COLO668 (cell line): ENCODE measurements around the gene PEDS1.
"Not testable (repeated sequence)": the region's sequence is repeated elsewhere in the genome, so short reads cannot be mapped to it uniquely, and the experiment has no call there.

Experiments used
- DNase-seq: peaks from one replicate; lab custom pipeline; 2025; ENCODE audit not compliant: unreplicated experiment; lab: John Stamatoyannopoulos, UW

PEDS1 gene

DNA sequence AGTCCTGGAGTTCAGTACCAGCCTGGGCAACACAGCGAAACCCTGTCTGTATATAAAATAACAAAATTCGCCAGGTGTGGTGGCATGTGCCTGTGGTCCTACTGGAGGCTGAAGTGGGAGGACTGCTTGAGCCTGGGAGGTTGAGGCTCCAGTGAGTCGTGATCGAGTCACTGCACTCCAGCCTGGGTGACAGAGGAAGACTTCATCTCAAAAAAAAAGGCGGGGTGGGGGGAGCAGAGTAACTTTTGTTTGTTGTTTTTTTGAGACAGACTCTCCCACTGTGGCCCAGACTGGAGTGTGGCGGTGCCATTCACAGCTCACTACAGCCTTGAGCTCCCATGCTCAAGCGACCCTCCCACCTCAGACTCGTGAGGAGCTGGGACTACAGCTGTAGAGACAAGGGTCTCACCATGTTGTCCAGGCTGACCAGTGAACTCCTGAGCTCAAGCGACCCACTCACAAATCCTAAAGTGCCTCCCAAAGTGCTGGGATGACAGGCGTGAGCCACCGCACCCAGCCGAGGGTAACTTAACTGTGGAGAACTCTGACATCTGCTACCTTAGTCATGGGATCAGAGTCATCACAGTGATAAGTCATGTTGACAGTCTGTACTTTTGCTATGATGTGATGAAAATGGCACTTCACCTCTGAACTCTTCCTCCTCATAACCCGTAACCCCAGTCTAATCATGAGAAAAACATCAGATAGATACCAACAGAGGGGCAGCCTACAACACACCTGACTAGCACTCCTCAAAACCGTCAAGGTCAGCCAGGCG is 16.5 kb downstream of the PEDS1 start:
- DNase-seq: no peak

DNA sequence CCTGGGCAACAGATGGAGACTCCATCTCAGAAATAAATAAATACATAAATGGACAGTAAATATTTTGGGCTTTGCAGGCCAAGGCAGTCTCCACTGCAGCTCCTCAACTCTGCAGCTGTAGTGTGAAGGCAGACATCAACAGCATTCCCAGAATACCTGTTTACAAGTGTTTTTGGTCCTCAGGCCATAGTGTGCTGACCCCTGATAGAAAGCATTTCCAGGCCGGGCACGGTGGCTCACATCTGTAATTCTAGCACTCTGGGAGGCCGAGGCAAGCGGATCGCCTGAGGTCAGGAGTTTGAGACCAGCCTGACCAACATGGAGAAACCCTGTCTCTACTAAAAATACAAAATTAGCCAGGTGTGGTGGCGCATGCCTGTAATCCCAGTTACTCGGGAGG is 18.4 kb downstream of the PEDS1 start:
- DNase-seq: not testable (repeated sequence)

DNA sequence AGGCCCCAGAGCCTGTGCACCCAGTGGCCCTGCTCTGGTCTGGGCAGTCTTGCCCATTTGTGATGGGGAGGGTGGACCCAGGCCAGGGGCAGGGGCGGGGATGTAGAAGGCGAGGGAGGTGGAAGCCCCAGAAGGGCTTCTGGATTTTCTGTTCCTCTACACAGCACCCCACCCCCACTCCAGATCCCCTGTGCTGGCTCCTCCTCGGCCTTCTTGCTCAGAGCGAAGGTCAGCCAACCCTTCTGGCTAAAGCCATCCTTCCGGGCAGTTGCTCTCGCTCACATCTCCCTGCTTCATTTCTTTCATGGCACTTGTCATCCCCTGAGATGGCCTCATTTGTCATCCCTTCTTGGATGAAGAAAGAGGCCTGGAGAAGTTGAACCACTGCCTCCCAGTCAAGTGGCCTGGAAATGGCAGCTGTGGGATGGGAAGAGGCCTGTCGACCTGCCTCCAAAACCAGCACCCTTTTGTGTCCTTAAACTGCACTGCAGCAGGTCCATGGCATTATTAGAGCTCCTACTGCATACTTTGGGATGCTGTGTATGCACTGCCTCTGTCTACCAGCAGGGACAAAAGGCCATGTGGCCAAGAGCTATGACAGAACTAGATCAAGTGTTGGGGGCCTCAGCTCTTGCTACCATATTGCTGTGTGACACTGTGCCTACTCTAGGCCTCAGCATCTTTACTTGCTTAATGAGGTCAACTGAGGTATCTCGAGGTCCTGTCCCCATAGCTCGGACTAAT is 19.9 kb downstream of the PEDS1 start:
- no peak for DNase-seq

DNA sequence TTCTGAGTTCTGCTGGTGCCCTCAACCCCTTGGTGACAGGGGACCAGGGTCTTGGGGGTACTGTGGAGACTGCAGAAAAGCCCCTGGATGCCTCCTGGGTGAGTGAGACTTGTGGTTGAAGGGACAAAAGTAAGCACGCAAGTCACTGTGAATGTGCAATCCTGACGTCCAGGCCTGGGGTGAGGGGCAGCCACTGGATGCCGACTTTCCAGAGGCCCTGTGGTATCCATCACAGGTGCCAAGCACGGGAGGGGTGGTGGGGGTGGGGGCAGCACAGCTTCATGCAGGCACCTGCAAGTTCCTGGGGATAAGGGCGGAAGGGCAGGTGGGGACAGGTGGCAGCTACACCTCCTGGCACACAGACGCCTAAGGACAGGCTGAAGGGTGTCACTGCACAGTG is 20.5 kb downstream of the PEDS1 start:
- DNase-seq: peak; percentile 61

DNA sequence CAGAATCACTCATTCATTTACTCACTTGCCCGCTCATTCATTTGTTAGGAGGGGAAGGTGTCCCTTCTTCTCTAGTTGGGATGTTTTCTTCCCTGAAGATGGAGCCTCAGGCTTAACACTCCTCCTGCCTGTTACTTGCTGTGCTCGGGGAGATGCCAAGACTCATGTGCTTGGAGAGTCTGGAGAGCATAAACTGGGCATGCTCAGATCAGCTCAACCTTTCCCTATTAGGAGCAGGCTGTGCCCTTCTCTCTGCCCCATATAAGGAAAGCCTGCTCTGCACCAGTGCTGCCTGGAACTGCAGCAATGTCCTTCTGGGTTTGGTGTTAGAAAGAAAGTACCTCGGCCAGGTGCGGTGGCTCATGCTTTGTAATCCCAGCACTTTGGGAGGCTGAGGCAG is 22.5 kb downstream of the PEDS1 start:
- no peak for DNase-seq

DNA sequence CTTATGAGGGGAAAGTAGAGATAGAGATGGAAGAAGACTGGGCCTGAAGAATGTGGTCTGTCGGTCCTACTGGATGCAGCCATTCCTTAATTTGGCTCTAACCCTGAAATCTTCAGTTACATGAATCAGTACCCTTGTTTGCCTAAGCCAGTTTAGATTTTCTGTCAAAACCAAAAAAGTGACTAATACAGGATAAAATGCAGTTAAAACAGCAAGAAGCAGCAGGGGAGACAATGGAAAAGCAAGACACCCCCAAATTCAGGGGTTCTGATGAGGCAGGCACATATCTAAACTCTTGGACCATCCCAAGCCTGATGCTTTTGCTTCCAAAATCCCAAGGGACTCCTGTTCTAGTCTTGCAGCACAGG is 23.2 kb downstream of the PEDS1 start:
- no peak for DNase-seq

DNA sequence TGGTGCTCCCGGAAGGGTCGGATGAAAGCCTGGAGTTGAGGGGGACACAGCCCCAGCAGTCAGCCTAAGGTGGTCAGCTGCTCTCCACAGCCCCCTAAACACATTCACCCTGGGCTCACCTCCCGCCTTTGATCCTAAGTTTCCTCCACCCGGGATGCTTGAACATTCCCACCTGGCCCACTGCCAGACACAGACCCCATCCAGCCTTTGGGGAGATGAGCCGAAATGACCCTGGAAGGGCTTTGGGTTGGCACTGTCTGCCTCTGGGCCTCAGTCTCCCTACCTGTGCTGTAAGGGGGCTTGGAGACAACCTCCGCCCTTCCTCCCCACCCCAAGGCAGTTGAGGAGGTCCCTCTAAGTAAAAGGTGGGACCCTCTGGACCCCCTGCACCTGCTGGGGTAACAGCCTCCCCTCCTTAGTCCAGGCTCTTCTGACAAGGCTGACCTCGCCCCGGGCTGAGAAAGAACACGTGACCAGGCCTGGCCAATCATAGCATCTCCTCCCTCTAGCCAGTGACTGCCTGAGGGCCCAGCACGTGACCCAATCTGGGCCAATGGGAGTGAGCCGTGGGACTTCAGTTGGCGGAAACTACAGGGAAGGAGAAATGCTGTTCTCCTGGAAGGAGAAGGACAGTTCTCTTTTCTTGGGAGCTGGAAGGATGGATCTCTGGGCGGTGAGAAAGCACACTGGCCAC is 23.7 kb downstream of the PEDS1 start:
- DNase-seq: no peak

DNA sequence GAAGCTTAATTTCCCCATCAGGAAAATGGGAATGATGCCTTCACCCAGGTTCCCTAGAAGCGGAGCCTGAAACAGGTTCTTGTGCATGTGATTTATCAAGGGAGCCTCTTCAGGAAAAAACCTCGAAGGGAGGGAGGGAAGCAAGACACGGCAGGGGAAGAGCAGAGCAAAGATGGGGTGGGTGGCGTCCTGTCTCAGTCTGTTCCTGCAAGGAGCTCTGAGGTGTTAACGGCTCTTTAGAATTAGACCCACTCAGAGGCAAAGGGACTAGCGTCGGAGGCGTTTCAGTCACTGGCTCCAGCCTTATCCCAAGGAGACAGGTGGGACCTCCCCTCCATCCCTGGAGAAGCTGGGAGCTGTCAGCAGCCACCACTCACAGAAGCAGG is 25.0 kb downstream of the PEDS1 start:
- DNase-seq: no peak

DNA sequence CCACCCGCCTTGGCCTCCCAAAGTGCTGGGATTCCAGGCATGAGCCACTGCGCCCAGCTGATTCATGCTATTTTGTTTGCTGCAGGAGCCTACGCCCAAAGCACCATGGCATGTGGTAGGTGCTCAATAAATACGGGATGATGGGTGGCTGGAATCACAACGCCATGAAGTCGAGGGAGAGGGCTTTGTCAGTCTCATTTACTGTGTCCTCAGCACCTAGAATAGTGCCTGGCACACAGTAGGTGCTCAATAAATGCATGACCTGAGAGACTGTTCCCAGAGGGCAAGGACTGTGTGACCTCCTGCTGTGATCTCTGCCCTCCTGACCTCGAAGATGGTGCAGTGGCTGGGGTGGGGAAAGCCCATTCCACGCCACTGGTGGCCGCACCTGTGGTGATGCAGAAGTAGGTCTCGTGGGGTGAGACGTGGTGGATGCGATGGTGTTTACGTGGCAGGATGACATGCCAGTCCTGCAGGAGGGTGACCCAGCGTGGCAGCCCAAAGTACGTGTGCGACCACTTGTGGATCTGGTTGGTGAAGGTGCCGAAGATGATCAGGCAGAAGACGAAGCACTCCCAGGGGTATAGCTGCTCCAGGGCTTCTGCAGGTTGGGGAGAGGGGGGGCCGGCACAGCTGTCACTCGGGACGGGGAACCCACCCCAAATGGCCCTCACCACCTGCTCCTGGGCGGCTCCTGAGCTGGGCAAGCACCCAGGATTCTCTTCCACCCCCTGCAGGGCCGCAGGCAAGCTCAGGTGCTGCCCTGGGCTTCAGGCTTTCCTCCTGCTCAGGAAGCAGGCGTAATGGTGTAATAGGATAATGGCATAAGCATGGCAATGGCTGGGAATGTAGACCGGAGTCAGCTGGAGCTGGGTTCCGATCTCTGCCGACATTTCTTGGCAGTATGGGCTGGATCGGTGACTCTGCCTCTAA is 25.7 kb downstream of the PEDS1 start:
- DNase-seq: no peak

DNA sequence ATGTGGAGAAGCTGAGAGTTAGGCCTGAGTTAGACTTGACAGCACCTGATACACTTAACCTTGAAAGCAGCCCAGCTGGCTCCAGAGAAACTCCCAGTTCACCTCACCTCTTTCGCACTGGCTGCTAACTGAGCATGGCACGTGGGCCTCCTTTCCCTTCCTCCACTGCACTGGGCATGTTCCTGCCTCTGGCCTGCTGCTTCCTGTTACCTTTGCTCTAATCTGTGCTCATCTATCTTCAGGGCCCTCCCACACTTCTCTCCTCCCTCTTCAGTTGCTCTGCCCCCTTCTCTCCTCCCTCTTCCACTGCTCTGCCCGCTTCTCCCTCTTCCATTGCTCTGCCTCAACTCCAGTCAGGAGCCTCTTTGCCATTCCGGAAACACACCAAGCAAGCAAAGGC is 26.9 kb downstream of the PEDS1 start:
- no peak for DNase-seq

DNA sequence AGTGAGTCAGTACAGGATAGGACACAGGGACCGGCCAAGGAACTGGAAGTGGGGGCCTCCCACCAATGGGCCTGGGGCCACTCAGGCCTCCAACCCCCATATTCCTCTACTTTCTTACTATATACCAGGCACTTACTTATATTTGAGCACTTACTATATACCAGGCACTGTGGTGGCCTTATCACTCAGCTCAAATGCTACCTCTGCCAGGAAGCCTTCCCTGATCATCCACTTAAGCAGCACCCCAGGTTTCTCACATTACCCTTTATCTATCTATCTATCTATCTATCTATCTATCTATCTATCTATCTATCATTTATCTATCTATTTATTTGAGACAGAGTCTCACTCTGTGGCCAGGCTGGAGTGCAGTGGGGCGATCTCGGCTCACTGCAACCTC is 28.2 kb downstream of the PEDS1 start:
- DNase-seq: no peak

DNA sequence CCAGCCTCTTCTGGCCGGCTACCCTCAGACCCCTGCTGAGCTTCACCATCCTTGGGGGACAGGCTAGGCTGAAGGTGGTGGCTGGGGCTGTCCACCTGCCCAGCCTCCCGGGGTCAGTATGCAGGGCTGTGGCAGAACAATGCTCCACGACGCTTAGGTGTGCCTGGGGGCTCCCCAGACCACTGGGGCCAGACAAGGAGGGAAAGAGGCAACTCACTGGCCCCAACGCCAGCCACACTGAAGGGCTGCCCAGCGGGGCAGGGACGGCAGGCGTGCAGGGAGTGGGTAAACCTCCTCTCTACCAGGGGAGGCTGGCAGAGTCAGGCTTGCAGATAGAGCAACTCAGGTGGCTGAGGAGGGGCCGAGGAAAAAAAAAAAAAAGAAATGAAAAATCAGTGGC is 29.0 kb downstream of the PEDS1 start:
- DNase-seq: no peak

DNA sequence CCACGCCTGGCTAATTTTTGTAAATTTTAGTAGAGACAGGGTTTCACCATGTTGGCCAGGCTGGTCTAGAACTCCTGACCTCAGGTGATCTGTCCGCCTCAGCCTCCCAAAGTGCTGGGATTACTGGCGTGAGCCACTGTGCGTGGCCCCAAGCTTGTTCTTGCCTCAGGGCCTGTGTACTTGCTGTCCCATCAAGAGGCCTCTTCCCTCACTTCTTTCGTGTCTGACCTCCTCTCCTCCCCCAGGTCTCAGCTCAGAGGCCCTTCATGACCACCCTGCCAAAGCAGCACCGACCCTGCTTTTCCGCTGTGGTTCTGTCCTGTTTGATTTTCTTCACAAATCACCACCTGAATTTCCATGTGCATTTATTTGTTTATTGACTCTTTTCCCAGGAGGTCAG is 30.1 kb downstream of the PEDS1 start:
- no peak for DNase-seq

DNA sequence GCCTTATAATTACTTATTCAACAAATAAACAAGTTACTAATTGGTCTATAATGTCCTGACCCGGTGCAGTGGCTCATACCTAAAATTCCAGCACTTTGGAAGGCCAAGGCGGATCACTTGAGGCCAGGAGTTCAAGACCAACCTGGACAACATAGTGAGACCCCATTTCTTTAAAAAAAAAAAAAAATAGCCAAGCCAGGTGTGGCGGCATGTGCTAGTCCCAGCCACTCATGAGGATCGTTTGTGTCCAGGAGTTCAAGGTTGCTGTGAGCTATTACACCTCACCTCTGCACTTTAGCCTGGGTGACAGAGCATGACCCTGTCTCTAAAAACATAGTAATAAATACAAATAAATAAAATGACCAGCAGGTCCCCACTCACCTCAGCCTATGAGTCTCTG is 30.8 kb downstream of the PEDS1 start:
- no peak for DNase-seq

DNA sequence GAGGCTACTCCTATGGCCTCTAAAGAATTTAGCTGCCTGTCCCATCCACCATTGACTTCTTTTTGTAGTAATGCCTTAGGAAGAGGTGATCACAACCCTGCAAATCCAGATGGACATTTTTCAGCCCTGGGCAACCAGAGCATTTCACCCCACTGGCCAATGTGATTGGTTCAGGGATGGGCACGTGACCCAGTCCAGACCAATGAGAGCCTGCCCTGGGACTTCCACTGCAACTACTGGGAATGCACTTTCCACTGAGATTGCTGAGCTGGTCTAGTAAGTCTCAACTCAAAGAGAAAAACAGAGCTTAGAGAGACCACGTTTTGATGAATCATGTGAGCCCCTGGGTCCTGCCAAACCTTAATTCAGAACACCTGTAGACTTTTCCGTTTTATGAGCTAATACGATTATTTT is 31.7 kb downstream of the PEDS1 start:
- DNase-seq: peak; percentile 19

DNA sequence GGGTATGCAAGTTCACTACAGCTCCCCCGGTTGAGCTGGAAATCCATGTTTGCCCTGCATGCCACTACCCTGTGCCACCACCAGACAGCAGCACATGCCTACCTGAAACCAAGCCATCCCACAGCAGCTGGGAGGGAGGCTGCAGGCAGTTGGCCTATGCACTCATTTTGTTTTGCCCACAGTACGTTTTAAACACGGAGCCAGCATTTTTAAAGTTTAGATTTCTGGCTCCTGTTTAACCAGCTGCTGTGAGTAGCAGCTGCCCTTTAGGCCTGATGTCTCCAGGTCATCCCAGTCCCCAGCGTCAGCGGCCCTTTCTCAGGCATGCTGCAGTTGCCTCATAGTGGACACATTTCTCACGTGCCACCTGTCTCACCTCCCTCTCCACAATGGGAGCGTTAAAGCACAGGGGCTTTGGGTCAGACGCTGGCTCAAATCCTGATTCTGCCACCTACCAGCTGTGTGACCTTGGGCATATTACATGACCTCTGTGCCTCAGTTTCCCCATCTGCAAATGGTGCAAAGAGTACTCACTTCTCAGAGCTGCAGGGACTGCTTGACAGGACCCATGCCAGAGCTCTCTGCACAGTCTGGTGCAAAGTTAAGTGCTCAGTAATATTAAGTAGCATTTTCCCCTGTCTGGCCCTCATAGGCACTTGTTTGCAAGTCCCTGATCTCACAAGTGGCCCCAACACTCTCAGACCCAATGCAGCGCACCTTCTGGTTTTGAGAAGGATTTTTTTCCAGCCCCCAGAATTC is 32.4 kb downstream of the PEDS1 start:
- DNase-seq: peak; percentile 76

DNA sequence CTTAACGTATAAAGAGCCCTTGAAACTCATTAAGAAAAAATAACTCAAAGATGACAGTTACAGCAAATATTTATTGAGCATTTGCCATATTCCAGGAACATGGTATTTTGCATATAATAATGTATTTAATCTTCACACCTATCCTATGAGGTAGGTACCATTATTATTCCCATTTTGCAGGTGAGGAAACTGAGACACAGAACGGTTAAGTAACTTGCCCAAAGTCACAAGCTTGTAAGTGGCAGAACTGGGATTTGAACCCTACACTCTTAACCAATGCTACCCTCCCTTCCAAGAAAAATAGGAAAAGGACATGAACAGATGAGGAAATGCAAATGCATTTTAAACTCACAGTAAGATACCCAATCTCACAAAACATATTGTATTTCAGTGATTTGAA is 35.3 kb downstream of the PEDS1 start:
- no peak for DNase-seq

DNA sequence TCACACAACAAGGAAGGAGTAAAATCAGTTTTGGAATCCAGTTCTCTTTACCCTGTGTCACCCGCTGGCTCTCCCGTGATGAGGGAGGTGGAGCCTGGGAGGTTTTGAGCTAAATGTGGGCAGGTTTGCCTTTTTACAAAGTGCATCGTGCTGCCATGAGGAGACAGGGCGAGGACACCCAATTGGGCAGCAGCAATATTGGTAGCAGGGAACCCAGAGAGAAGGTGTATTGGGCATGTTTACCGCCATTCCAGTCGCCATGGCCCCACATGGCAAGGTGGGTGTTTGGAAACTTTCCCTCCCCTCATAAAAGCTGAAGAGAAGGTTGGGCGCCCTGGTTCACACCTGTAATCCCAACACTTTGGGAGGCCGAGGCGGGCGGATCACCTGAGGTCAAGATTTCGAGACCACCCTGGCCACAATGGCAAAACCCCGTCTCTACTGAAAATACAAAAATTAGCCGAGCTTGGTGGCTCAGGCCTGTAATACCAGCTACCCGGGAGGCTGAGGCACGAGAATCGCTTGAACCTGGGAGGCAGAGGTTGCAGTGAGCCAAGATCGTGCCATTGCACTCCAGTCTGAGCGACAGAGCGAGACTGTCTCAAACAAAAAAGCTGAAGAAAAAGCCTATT is 37.0 kb downstream of the PEDS1 start:
- no peak for DNase-seq

DNA sequence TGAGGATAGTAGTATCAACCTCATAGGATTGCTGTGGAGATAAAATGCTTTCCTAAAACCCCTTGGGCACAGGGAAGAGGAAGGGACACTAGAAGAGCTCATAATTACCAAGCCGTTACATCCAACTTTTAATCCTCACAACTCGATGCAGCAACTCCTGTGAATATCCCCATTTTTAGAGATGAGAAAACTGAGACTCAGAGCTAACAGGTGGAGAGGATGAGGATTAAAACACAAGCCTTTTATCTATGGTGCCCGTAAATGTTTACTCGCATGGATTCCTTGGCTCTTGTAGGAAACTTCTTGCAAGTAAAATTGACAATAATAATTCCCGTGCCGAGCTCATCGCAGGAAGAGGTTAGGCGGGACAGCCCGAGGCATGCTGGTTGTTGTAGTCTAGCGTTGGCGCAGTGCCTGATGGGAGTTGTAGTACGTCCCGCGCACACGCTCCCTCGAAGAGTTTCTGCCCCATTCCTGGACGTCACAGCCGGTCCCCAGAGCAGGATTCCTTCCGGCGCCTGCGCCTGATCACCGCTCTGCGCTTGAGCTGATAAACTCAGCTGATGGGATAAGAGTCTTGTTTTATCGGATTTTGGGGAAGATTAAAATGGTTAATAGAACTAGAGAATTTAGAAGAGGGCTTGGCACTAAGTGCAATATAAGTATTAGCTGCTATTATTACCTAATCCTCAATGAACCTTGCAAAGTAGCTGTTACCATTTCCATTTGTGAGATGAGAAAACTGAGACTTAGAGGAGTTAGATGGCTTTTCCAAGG is 37.7 kb downstream of the PEDS1 start:
- DNase-seq: peak; percentile 96
